K562 (cell line): ENCODE measurements around the gene PACRG. TPM values are rescaled to one million over a fixed set of nuclear protein-coding genes. Genes with fewer than 3 reads are reported as not detected.

Experiments used
- ATAC-seq: fragments of 200-7000 bp; cut with Tn5 transposase; 3 replicates; pipeline ENCODE4 v1.9.1; 2020; ENCODE audit warnings: moderate library complexity
- BruUV-seq: library from RNA; stranded (reverse); fragments of 400-500 nt; replicated peaks from 2 replicates; lab custom pipeline; 2021; lab: Mats Ljungman, UMichigan
- CTCF ChIA-PET: fragments of 300-600 bp; formaldehyde crosslinking; extraction: SDS; loops from one replicate; lab custom pipeline; 2021; ENCODE audit warnings: low intra/inter-chr PET ratio; lab: Yijun Ruan, JAX
- POLR2A ChIA-PET: fragments of 300-600, 350-650 bp; sonication (Branson Sonifier 250); formaldehyde crosslinking; extraction: SDS; loops from one replicate; lab custom pipeline; 2021; ENCODE audit warnings: antibody characterized with exemption, inconsistent platforms; lab: Yijun Ruan, JAX
- DNase-seq, 4 experiments: peaks; one replicate each; pipeline versions ENCODE4 v3.0.0 to v3.0.0-alpha.2; 2011 to 2018; ENCODE audit warnings: low spot score in 3 of 4, mixed read lengths in 3 of 4; ENCODE audit errors: extremely low read depth in 1 of 4
- FAIRE-seq: peaks from 2 replicates; lab custom pipeline; 2011; peaks lifted over from hg19 to GRCh38; lab: Jason Lieb, UNC
- H2AFZ ChIP-seq: 2 replicates; pipeline ENCODE4 v1.6.0; 2011; ENCODE audit warnings: low read depth, low read length, control low read depth, inconsistent platforms
- H3K27ac ChIP-seq: fragments of 200-600 bp; 3 replicates; pipeline ENCODE4 v1.8.0; 2011; ENCODE audit warnings: low read depth, mild to moderate bottlenecking, control low read depth, inconsistent platforms, low read length, moderate library complexity, mixed read lengths; ENCODE audit errors: extremely low read depth
- H3K27me3 ChIP-seq, 2 experiments: fragments of 300-600 bp in 1 of 2; 2 replicates in 1 of 2; 3 replicates in 1 of 2; pipeline versions ENCODE4 v1.6.0 to v1.8.0; 2011; ENCODE audit warnings: inconsistent platforms in 2 of 2, low read length in 2 of 2, mild to moderate bottlenecking in 1 of 2, mixed read lengths in 1 of 2, moderate library complexity in 1 of 2; ENCODE audit not compliant: control insufficient read depth in 2 of 2, insufficient read depth in 2 of 2
- H3K36me3 ChIP-seq: fragments of 300-600 bp; 3 replicates; pipeline ENCODE4 v1.8.0; 2011; ENCODE audit warnings: mild to moderate bottlenecking, low read length, inconsistent platforms; ENCODE audit not compliant: control insufficient read depth, insufficient read depth
- H3K4me1 ChIP-seq, 2 experiments: fragments of 200-600 bp in 1 of 2; replicated peaks in 1 of 2; 2 replicates in 1 of 2; 3 replicates in 1 of 2; pipeline versions ENCODE4 v1.5.1 to v1.8.0; 2011; ENCODE audit warnings: inconsistent platforms in 2 of 2, low read length in 2 of 2, mild to moderate bottlenecking in 1 of 2, mixed read lengths in 1 of 2, moderate library complexity in 1 of 2; ENCODE audit not compliant: control insufficient read depth in 2 of 2, insufficient read depth in 2 of 2
- H3K4me2 ChIP-seq: 2 replicates; pipeline ENCODE4 v1.6.1; 2011; ENCODE audit warnings: low read length, control low read depth, inconsistent platforms, mixed read lengths; ENCODE audit not compliant: insufficient read depth
- H3K4me3 ChIP-seq: fragments of 200-600 bp; sonication (generic), shearing (Covaris generic); 2 replicates; pipeline ENCODE4 v1.5.1; 2016; ENCODE audit warnings: control low read depth, inconsistent platforms
- H3K79me2 ChIP-seq: fragments of 200-600 bp; 3 replicates; pipeline ENCODE4 v1.8.0; 2011; ENCODE audit warnings: low read length, inconsistent platforms; ENCODE audit not compliant: control insufficient read depth, insufficient read depth
- H3K9ac ChIP-seq, 2 experiments: 2 replicates each; pipeline versions ENCODE4 v1.6.0 to v1.6.1; 2011; ENCODE audit warnings: low read depth in 2 of 2, low read length in 2 of 2, control low read depth in 1 of 2, inconsistent platforms in 1 of 2, mild to moderate bottlenecking in 1 of 2, mixed read lengths in 1 of 2; ENCODE audit not compliant: insufficient read depth in 1 of 2
- H3K9me1 ChIP-seq: one replicate; pipeline ENCODE4 v1.6.0; 2011; ENCODE audit warnings: inconsistent platforms, mild to moderate bottlenecking, low read length, moderate library complexity; ENCODE audit not compliant: control insufficient read depth, insufficient read depth
- H3K9me3 ChIP-seq: replicated peaks from 2 replicates; pipeline ENCODE4 v1.5.1; 2011; ENCODE audit warnings: low read depth, low read length, inconsistent platforms; ENCODE audit not compliant: control insufficient read depth, insufficient read depth
- H4K20me1 ChIP-seq: replicated peaks from 2 replicates; pipeline ENCODE4 v1.6.1; 2011; ENCODE audit warnings: low read length, inconsistent platforms, mixed read lengths; ENCODE audit not compliant: control insufficient read depth, insufficient read depth
- BRCA1 ChIP-seq, 2 experiments: fragments of 450-650 bp in 1 of 2; sonication (generic) in 1 of 2; formaldehyde crosslinking in 1 of 2; IDR thresholded peaks; 2 replicates each; pipeline versions ENCODE4 v1.5.0 to v1.6.1; 2017 to 2020; ENCODE audit warnings: mild to moderate bottlenecking in 1 of 2, missing genetic modification reagents in 1 of 2
- DDX20 ChIP-seq: fragments of 450-650 bp; IDR thresholded peaks from 2 replicates; pipeline ENCODE4 v1.6.1; 2016; ENCODE audit warnings: missing genetic modification characterization, low read depth, mild to moderate bottlenecking, missing compliant biosample characterization, moderate library complexity
- EP400 ChIP-seq: fragments of 450-650 bp; IDR thresholded peaks from 2 replicates; pipeline ENCODE4 v1.6.1; 2017; ENCODE audit warnings: antibody characterized with exemption, mild to moderate bottlenecking, moderate library complexity
- HDAC8 ChIP-seq: fragments of 450-650 bp; IDR thresholded peaks from 2 replicates; pipeline ENCODE4 v1.6.1; 2016; ENCODE audit warnings: mild to moderate bottlenecking, missing genetic modification characterization, moderate library complexity, missing compliant biosample characterization
- HOMEZ ChIP-seq: fragments of 250-450 bp; sonication (Bioruptor Pico); IDR thresholded peaks from 2 replicates; pipeline ENCODE4 v1.4.0; 2020; ENCODE audit warnings: mild to moderate bottlenecking, moderate library complexity
- SRSF3 ChIP-seq: fragments of 200-400 bp; formaldehyde crosslinking; IDR thresholded peaks from 2 replicates; pipeline ENCODE4 v1.6.1; 2016; ENCODE audit warnings: mild to moderate bottlenecking, low read length, moderate library complexity; ENCODE audit not compliant: insufficient read depth
- ZNF239 ChIP-seq: fragments of 250-450 bp; sonication (Bioruptor Pico); IDR thresholded peaks from 2 replicates; pipeline ENCODE4 v1.4.0; 2020; ENCODE audit warnings: mild to moderate bottlenecking
- ZNF778 ChIP-seq: fragments of 450-650 bp; formaldehyde crosslinking; IDR thresholded peaks from 2 replicates; pipeline ENCODE4 v1.4.0; 2020; ENCODE audit warnings: mild to moderate bottlenecking, moderate library complexity
- in situ Hi-C: fragments of 300-500 bp; cut with MboI; formaldehyde crosslinking; loops from 4 replicates; pipeline ENCODE4 v1.15.0; 2018; ENCODE audit warnings: inconsistent platforms, mixed read lengths
- intact Hi-C: fragments of 100-400 bp; cut with micrococcal nuclease; formaldehyde crosslinking; loops from 2 replicates; pipeline ENCODE4 v1.14.2; 2022
- polyA plus RNA-seq, 8 experiments: library from polyadenylated mRNA; depleted of rRNA in 4 of 8; stranded (reverse) in 5 of 8; unstranded in 3 of 8; fragments of >200 nt; fragmentation: Nextera tagmentation in 2 of 8; fragmentation: Illumina TruSeq in 1 of 8; extraction: Ambion mirVana in 2 of 8; extraction: Trizol in 1 of 8; gene quantifications; 2 replicates each; pipeline versions ENCODE4 v1.2.1 to v1.2.3, GENCODE V29; 2011 to 2014; ENCODE audit warnings: inconsistent platforms in 1 of 8, missing spikeins in 1 of 8
- total RNA-seq, 7 experiments: library from RNA; depleted of rRNA in 6 of 7; stranded (reverse); fragments of >200 nt in 6 of 7; fragmentation: Illumina TruSeq in 2 of 7; extraction: Trizol in 2 of 7; gene quantifications; 2 replicates each; pipeline versions ENCODE4 v1.2.1 to v1.2.3, GENCODE V29; 2011 to 2021; ENCODE audit warnings: low replicate concordance in 1 of 7
- TF ChIP-seq, protein P1 (sequence below): fragments of 450-650 bp; formaldehyde crosslinking; IDR thresholded peaks from 2 replicates; pipeline ENCODE4 v1.4.0; 2020; ENCODE audit warnings: mild to moderate bottlenecking, moderate library complexity
- TF ChIP-seq, protein P2 (sequence below): IDR thresholded peaks from 2 replicates; pipeline ENCODE4 v1.6.1; 2012; ENCODE audit warnings: low read depth, low read length, improper control_type of control experiment, borderline replicate concordance

The PACRG gene
- total and polyA plus RNA-seq, 9 of the 15 experiments (the other 6 are each of a cell fraction or from before 2014, with no cell fraction given), result 0.04 TPM; not detected in 8

- H4K20me1 ChIP-seq, result no peaks in the 10 kb centered on the region
- FAIRE-seq (no peak), ATAC-seq (no peak), DNase-seq (no peak)
- no peaks in the 10 kb centered on the region for H3K9me1 ChIP-seq
- POLR2A ChIA-PET, result interaction anchor here (0.7 to 1.1 kb wide), 2 partner anchors 9 to 19 kb away, joined by 3 read pairs; no protein-coding TSS in a partner anchor
- peaks cover 0 to 3% of the 10 kb centered on the region in 2 experiments; a peak in 1 of 5 replicates for H3K4me1 ChIP-seq
- no peak overlapping the region for H2AFZ ChIP-seq
- no peak overlapping the region for H3K27ac ChIP-seq
- in situ Hi-C loops, result no loop called here
- no peaks in the 10 kb centered on the region for H3K79me2 ChIP-seq
- H3K27me3 ChIP-seq, result peaks cover 16 to 37% of the 10 kb centered on the region in 2 experiments
- no peak overlapping the region for H3K4me3 ChIP-seq
- no peak overlapping the region for H3K4me2 ChIP-seq
- intact Hi-C loops, result no loop called here
- no peaks in the 10 kb centered on the region for H3K9me3 ChIP-seq
- no TSS peak for BruUV-seq
- H3K9ac ChIP-seq, result no peak overlapping the region
- CTCF ChIA-PET, result no interaction called here
- H3K36me3 ChIP-seq, result no peaks in the 10 kb centered on the region
- TF ChIP-seq EP400, result no peak
- TF ChIP-seq, protein P1, sequence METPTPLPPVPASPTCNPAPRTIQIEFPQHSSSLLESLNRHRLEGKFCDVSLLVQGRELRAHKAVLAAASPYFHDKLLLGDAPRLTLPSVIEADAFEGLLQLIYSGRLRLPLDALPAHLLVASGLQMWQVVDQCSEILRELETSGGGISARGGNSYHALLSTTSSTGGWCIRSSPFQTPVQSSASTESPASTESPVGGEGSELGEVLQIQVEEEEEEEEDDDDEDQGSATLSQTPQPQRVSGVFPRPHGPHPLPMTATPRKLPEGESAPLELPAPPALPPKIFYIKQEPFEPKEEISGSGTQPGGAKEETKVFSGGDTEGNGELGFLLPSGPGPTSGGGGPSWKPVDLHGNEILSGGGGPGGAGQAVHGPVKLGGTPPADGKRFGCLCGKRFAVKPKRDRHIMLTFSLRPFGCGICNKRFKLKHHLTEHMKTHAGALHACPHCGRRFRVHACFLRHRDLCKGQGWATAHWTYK (CRISPR knock-in tag), result no peak
- no peak for TF ChIP-seq BRCA1 (IDR thresholded peaks at IDR 0.05)
- TF ChIP-seq BRCA1 (CRISPR knock-in tag; IDR thresholded peaks at IDR 0.05), result no peak
- TF ChIP-seq, protein P2, sequence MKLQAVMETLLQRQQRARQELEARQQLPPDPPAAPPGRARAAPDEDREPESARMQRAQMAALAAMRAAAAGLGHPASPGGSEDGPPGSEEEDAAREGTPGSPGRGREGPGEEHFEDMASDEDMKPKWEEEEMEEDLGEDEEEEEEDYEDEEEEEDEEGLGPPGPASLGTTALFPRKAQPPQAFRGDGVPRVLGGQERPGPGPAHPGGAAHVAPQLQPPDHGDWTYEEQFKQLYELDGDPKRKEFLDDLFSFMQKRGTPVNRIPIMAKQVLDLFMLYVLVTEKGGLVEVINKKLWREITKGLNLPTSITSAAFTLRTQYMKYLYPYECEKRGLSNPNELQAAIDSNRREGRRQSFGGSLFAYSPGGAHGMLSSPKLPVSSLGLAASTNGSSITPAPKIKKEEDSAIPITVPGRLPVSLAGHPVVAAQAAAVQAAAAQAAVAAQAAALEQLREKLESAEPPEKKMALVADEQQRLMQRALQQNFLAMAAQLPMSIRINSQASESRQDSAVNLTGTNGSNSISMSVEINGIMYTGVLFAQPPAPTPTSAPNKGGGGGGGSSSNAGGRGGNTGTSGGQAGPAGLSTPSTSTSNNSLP, result no peak
- no peak for TF ChIP-seq ZNF239 (CRISPR knock-in tag)
- no peak for TF ChIP-seq ZNF778 (CRISPR knock-in tag)
- TF ChIP-seq DDX20 (tag), result no peak
- no peak for TF ChIP-seq HDAC8 (tag)
- TF ChIP-seq SRSF3, result no peak
- TF ChIP-seq HOMEZ (CRISPR knock-in tag), result no peak
Observed at GRCh38 chr6:163282672-163283071, 554.9 kb downstream of the PACRG start.
